ES-I3 (cell line): ENCODE data around the gene CAPN9.
"Not testable (repeated sequence)": the region's sequence is repeated elsewhere in the genome, so short reads cannot be mapped to it uniquely, and the experiment has no call there.

Experiments used
- H3K36me3 ChIP-seq: 2 replicates; pipeline ENCODE4 v1.6.1; 2013; ENCODE audit warnings: mild to moderate bottlenecking, low read length, control low read depth, moderate library complexity; ENCODE audit not compliant: insufficient read depth
- H3K4me1 ChIP-seq: 2 replicates; pipeline ENCODE4 v1.6.1; 2013; ENCODE audit warnings: mild to moderate bottlenecking, control low read depth, low read length; ENCODE audit not compliant: insufficient read depth
- H3K9ac ChIP-seq: 2 replicates; pipeline ENCODE4 v1.6.1; 2013; ENCODE audit warnings: low read depth, mild to moderate bottlenecking, low read length, moderate library complexity
- H3K9me3 ChIP-seq: 2 replicates; pipeline ENCODE4 v1.6.1; 2013; ENCODE audit warnings: mild to moderate bottlenecking, low read length, moderate library complexity; ENCODE audit not compliant: control insufficient read depth, insufficient read depth

The CAPN9 gene

DNA sequence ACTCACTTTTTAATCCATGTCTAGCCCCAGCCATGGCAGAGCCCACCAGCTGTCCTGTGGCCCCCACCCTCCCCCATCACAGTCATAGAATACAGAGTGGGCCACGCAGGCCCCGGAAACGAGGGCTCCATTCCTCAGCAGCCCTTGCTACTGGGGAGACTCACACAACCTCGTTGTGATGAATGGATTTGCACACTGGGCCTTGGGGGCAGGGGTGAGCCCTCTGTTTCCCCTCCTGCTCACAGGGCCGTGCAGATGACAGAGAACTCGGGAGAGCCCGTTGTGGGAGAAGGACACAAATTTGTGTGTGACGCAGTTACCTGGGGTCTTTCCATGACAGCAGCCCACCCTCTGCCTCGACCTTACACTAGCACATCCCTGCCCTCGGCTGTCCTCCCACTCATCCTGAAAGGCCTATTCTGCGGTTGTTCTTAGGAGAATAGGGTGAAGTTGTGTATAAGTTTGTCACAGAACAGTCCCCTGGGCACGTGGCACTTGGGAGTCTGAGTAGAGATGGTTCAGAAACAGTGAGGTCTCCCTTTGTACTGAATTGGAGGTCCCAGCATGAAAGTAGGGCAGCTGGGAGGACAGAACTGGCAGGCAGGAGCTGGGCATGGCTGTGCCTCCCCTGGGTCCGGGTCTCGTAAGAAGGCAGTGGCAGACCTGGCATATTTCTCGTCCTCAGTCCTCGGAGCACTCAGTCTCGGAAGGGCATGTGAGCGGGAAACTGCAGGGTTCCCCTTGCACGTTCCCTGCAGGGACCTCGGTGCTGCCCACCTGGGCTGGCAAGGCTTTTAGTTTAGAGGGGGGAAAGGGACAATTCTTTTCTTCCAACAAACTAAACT is 40.1 kb upstream of the CAPN9 start:
- Histone ChIP-seq H3K36me3 (no peaks in the 10 kb centered on the region), H3K9me3 (no peaks in the 10 kb centered on the region), H3K4me1 (0 out of 2 replicates have a peak, but pooled peaks cover 4% of the 10 kb centered on the region), H3K9ac (no peak overlapping the region)

- Histone ChIP-seq H3K9ac (no peak overlapping the region), H3K36me3 (no peaks in the 10 kb centered on the region), H3K9me3 (no peaks in the 10 kb centered on the region), H3K4me1 (no peaks in the 10 kb centered on the region)
Observed at GRCh38 chr1:230707732-230708630, 39.2 kb upstream of the CAPN9 start.

DNA sequence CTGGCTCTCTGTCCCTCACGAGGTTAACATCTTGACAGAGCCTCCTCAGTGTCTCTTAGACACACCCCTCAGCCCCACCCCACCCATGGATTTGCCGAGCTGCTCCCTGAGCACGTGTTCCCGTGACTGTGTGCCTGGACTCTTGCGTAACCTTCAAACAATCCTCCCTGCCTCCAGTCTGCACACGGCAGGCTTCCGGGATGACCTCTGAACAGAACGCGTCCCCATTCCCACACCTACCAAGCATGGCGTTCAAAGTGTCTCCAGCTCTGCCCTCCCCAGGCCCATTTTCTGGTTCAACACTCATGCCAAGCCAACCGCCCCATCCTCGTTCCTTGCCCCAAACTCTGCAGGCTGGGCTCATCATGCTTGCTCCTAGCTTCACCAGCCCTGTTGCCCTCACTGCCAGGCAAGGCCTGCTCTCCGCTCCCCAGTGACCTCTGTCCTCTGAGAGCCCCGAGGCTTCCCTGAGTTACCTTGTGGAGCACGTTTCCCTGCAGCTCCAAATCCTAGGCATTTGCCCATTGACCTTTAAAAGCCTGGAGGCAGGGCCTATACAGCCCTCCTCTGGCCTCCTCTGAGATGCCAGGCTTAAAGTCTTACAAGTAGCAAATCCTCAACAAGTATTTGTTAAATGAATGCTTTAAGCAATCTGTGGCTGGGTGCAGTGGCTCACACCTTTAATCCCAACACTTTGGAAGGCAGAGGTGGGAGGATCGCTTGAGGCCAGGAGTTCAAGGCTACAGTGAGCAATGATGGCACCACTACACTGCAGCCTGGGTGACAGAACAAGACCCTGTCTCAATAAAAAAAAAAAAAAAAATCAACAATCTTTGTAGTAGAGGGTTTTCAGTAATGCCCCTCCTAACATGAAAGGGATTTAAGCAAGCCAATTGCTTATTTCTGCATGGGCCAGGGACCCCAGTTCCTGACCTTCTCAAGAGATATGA is 38.3 kb upstream of the CAPN9 start:
- no peaks in the 10 kb centered on the region for H3K36me3 ChIP-seq
- H3K9ac ChIP-seq: no peak overlapping the region
- H3K4me1 ChIP-seq: no peaks in the 10 kb centered on the region
- H3K9me3 ChIP-seq: no peaks in the 10 kb centered on the region

DNA sequence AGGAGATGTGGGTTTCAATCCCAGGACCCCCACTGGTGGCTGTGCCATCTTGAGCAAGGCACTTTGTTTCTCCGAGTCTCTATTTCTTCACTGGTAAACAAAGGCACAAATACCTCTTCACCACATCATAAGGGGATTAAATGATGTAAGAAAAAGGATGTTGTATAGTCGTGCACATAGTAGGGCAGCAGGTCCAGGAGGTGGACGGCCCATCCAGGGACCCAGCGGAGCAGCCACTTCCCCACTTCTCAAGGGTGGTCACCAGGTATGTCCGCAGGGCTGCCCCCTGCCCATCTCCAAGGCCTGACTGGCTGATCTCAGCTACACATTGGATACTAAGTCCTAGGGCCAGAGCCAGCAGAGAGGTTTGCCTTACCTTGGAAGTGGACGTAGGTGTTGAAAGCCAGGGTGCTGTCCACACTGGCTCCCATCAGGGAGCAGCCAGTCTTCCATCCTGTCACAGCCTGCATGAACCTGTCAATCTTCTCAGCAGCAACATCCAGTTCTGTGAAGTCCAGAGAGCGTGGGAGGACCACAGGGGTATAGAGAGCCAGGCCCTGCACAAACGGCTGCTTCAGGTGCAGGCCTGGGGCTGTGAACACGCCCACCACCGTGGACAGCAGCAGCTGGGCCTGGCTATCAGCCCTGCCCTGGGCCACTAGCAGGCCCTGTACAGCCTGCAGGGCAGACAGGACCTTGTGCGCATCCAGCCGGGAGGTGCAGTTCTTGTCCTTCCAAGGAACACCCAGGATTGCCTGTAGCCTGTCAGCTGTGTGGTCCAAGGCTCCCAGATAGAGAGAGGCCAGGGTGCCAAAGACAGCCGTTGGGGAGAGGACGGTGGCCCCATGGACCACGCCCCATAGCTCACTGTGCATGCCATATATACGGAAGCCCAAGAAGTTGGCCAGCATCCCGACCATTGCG is 37.3 kb upstream of the CAPN9 start:
- Histone ChIP-seq H3K4me1 (no peaks in the 10 kb centered on the region), H3K36me3 (no peaks in the 10 kb centered on the region), H3K9me3 (no peaks in the 10 kb centered on the region), H3K9ac (no peak overlapping the region)

DNA sequence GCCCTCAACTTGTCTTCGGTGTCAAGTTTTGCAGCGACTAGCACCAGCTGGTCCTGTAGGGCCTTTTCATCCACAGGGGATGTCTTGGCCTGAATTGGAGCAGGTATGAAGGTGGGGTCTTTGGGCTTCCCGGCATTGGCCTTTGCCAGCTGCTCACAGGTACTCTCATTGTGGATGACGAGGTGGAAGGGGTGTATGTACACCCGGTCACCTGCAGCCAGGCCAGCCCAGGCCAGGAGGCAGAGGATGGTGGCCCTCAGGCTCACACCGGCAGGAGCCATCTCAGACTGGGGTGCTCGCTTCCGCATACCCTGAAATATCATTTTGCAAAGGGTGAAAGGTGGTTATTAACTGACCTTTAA is 36.7 kb upstream of the CAPN9 start:
- Histone ChIP-seq H3K9ac (no peak overlapping the region), H3K9me3 (no peaks in the 10 kb centered on the region), H3K4me1 (no peaks in the 10 kb centered on the region), H3K36me3 (no peaks in the 10 kb centered on the region)

DNA sequence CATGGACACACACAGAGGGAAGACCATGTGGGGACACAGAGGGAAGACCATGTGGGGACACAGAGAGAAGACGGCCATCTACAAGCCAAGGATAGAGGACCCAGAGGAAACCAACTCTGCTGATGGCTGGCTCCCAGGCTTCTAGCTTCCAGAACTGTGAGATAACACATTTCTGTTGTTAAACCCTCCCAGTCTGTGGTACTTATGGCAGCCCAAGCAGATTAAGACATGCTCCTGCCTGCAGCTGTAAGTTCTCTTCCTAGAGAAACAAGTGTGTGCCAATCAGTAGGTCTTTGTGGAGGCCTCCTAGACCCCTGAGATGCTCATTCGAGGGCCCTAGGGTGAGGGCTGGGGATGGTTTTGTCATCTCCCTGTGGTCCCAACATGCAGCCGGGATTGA is 35.9 kb upstream of the CAPN9 start:
- Histone ChIP-seq H3K4me1 (no peaks in the 10 kb centered on the region), H3K36me3 (no peaks in the 10 kb centered on the region), H3K9ac (no peak overlapping the region), H3K9me3 (no peaks in the 10 kb centered on the region)

DNA sequence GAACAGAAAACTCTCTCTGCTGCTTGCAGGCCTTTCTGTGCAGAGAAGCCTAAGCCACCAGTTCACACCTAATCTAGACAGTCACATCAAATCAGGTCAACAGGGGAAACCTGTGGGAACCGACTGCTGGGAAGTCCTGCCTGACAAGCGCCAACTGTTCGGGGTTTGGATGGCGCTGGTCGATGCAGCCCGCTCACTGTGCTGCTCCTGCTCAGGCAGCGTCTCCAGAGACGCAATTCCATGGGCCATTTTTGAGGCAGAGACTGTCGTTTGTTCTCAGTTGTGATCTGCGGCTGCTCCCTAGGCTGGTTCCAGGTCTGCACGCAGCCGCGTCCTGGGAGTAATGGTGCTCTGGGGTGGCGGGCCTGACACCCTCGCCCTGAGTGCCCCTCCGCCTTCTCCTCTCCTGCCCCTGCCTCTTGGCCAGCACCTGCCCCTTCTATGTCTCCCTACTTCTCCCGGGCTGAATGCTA is 34.7 kb upstream of the CAPN9 start:
- Histone ChIP-seq H3K9ac (no peak overlapping the region), H3K9me3 (no peaks in the 10 kb centered on the region), H3K36me3 (no peaks in the 10 kb centered on the region), H3K4me1 (no peaks in the 10 kb centered on the region)

DNA sequence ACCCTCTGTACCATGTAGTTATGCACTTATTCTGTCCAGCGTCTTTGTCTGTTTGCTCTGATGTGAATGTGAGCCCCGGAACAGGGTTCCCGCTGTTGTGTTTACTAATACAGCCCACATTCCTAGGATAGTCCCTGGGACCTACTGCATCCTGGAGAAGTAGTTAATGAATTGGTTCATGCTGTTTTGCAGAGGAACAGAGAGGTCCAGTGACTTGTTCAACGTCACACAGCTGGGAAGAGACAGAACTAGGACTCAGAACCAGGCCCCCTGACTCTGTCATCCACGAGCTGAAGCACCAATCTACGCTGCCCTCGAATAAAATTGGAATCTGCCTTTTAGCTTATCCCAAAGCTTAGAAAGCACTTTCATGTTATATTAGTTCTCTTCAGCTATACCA is 34.0 kb upstream of the CAPN9 start:
- no peaks in the 10 kb centered on the region for H3K9me3 ChIP-seq
- H3K9ac ChIP-seq: no peak overlapping the region
- no peaks in the 10 kb centered on the region for H3K36me3 ChIP-seq
- H3K4me1 ChIP-seq: no peaks in the 10 kb centered on the region

DNA sequence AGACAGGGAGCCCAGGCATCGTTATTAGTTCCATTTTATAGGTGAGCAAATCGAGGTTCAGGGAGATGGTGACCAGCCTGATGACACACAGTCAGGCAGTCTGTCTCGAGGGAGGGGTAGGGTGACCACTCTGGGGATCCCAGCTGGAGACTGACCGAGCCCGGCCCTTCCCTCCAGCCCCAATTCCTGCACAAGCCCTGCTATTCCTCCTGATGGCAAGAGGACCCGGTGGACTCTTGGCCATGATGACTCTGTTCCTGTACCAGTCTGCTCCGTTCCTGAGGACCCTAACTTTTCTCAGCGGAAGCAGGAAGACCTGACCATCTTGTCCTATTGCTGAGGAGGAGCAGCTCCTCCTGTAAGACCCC is 33.7 kb upstream of the CAPN9 start:
- no peaks in the 10 kb centered on the region for H3K36me3 ChIP-seq
- no peaks in the 10 kb centered on the region for H3K9me3 ChIP-seq
- no peak overlapping the region for H3K9ac ChIP-seq
- H3K4me1 ChIP-seq: no peaks in the 10 kb centered on the region

GRCh38 chr1:230713915-230714764 is 33.0 kb upstream of the CAPN9 start, which contains the start of gene AGT:
Gene AGT, minus strand, starts transcription at chr1:230714122. Its CDS starts 3,299 bp downstream, at chr1:230710823.
- Histone ChIP-seq H3K9ac (no peak within 1 kb of the TSS), H3K36me3 (no peaks in the 10 kb centered on the region), H3K9me3 (no peaks in the 10 kb centered on the region), H3K4me1 (no peaks in the 10 kb centered on the region)

DNA sequence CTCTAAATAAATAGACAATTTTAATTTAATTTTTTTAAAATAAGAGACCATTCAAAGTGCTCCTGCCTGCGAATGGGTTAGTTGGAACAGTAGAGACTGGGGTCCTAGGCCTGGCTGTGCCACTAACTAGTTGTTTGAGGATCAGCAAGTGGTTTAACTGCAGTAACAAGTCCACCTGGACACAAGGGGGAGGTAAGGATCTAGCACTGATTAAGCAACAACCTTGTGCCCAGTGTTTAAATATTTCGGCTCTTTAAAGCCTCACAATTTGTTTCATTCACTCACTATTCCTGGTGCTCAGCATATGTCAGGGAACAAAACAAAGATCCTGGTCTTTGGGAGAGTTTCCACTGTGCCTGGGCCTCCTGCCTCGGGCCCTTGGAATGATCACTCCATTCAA is 31.7 kb upstream of the CAPN9 start:
- Histone ChIP-seq H3K4me1 (no peaks in the 10 kb centered on the region), H3K9ac (no peak overlapping the region), H3K9me3 (no peaks in the 10 kb centered on the region), H3K36me3 (no peaks in the 10 kb centered on the region)

GRCh38 chr1:230716453-230716852 is 30.7 kb upstream of the CAPN9 start:
- H3K36me3 ChIP-seq, H3K9me3 ChIP-seq, H3K4me1 ChIP-seq, H3K9ac ChIP-seq: not testable (repeated sequence)
